GM21786 (cell line): ENCODE measurements around the gene NEGR1.

ENCODE experiments used
- ATAC-seq: cut with Tn5 transposase; IDR thresholded peaks from one replicate; pipeline ENCODE4 v1.9.1; 2021; ENCODE audit not compliant: unreplicated experiment

NEGR1 gene

GRCh38 chr1:72235062-72235461, 47.3 kb downstream of the NEGR1 start:
- no peak for ATAC-seq

- no peak for ATAC-seq
Measured at GRCh38 chr1:72230746-72231145, 51.6 kb downstream of the NEGR1 start.

DNA sequence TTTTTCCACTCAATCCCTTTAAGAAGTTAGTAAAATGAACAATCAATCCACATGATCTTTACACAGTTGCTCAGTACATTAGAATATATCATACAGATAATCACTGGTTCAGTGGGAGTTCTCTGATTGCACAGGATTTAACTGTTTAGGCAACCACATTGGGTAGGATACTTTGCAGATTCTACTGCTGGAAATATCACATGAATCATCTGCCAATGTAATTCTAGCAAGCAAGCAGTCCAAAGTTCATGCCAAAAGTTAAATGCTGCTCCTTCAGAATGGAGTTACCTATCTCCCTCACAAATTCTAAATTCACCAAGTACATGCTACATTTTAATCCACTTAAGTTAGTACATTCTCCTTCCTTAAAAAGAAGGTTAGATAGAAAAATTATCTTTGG, 52.4 kb downstream of the NEGR1 start:
- no peak for ATAC-seq

GRCh38 chr1:72227667-72228066, 54.7 kb downstream of the NEGR1 start:
- no peak for ATAC-seq

DNA sequence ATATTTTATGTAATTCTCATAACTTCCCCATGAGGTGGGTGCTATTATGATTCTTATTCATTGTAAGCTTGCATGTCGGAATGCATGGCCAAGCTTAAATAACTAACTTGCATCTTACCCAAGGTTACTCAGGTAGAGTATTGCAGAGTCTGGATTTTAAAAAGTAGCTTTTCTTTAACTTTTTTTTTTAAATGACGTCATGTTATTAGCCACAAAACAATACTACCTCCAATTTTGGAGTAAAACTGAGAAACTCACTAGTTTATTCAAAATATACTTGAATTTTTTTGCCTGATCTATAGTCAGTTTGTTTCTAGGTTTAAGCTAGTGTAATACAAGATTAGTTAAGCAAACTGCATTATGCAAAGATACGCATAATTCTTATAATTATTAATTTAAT, 57.8 kb downstream of the NEGR1 start:
- ATAC-seq = no peak

DNA sequence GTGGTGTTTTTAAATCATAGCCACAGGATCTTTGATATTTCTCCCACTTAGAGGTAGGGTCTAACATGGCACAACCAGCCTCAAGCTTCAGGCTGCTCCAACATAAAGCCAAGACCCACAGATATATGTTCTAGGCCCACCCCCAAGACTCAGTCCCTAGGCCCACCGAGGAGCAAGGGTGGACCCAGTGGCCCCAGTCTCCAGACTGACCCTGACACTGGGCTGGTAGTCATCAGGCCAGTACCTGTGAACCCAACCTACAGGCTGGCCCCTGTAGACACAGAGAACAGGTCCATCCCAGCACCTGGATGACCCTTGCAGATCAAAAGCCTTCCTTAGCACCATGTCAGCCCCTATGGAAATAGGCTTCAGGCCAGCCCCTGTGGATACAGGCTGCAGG, 60.5 kb downstream of the NEGR1 start:
- no peak for ATAC-seq

DNA sequence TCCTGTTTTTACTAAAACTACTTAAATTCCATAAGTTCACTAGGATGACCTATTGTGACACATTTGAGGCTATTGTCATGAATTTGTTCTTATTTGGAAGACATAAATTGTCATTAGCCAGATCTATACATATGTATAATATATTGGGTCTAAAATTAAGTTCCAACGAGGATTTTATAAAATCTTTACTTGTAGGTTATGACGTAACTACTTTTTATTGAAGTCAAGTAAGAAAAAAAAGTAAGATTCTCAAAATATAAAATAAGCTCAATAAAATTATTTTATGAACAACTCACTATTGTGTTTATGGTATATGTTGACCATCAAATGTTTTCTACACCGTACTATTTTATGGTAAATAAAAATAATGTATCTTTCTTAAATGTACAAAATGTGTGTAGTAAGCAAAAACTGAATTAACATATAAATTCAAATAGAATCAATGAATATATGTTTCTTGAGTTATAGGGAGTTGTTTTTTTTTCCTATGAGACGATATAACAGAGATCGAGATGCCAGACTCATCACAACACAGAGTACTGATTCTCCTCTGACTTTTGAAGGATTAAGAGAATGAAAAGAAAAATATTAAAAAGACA, 64.1 kb downstream of the NEGR1 start:
- ATAC-seq = no peak

DNA sequence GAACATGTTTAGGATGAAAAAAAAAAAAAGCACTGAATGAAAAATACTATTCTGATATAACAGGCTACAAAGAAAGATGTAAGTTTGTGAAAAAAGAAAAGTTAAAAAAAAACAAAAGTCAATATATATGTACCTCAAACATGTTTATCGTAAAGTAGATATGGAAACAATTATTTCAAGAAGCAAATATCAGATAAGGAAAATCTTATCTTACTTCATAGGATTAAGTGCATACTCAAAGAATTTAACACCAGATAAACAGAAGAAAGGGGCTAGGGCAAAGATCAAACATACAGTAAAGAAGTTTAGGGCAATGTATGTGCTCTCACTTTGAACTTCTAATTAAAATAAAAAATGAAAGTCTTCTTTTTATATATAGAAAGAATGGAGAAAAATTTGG, 75.3 kb downstream of the NEGR1 start:
- ATAC-seq = no peak

GRCh38 chr1:72202761-72203160, 79.6 kb downstream of the NEGR1 start:
- no peak for ATAC-seq

- no peak for ATAC-seq
Measured at GRCh38 chr1:72197786-72198185, 84.6 kb downstream of the NEGR1 start.

DNA sequence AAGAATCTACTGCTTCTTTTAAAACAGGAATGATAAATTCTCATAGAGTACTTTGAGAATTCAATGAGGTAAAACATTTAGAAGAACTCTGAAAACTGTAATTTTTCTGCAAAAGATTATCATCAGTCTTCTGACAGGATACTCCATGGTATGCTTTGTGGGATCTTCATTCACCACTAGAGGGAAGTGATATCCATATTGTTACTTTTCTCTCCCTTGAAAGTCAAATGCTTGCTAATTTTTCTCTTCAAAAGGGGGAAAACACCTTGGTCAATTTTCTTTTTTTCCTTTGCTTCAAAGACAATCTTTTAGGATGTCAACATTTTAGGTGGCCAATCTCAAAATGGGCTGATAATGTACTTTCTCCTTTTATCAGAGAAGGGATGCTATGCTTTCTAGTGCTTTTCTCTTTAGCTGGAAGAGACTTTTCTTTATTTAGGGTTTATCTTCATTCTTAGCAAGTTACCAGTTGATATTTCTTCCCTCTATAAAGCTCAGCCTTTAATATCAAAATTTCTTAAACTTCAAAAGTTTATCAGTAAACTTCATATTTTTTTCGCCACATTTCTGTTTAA, 95.5 kb downstream of the NEGR1 start:
- ATAC-seq = no peak

DNA sequence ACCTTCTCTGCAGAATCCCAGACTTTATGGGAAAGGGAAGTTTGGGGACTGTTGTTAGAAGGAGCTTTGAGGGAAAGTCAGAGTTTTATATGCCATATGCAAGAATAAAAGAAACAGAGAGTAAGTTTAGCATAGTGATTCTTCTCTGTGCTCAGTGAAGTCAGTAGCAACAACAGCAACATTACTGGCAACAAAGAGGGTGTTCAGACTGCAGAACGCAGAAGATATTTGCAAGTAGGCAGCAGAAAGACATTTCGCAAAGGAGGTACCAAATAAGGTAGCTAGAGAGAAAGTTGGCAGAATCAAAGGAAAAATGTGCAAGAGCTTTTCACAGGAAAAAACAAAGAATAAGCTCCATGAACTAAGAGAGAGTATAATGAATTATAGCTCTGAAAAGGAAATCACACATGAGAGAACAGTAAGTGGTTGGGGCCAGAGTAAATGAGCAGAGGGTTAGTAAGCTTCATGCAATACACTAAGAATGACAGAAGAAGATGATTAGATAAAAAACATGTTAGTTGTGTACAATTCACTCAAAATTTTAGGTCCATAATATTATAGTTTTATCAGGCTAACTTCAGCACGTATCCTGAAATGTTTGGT, 98.1 kb downstream of the NEGR1 start:
- no peak for ATAC-seq

GRCh38 chr1:72182859-72183258, 99.5 kb downstream of the NEGR1 start:
- ATAC-seq = no peak

GRCh38 chr1:72178266-72178665, 104.1 kb downstream of the NEGR1 start:
- no peak for ATAC-seq

GRCh38 chr1:72177711-72178110, 104.6 kb downstream of the NEGR1 start:
- no peak for ATAC-seq

DNA sequence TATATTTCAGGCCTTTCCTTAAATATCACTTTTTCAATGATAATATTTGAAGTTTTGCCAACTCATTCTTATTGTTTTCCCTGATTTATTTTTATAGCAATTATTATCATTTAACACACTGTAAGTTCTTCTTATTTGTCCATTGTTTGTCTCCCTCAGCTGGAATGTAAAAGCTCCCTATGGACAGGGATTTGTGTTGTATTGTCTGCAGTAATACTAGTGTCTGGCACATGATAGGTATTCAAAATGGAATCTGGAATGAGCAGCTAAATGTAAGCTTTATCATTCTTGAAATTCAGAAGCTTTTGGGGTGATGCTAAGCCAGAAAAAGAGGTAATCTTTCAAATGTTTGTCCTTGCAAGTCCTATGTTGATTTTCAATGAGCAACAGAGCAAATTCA, 112.1 kb downstream of the NEGR1 start:
- ATAC-seq = no peak

GRCh38 chr1:72166426-72166825, 115.9 kb downstream of the NEGR1 start:
- ATAC-seq = no peak

DNA sequence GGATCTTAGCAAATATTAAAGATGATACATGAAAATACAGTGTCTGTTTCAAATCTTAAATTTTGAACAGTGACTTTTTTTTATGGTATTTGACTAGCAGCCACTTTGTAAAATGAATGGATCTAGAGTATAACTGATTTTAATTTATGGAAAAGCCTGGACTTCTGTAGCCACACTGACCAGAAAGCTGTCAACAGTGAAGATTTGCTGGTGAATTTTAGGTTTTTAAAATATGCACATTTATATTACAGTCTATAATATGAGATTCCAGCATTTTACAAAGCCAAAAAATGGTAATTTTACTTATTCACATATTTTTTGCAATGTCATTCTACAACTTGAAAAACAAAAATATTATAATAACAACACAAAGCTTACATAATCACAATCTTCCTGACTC, 131.8 kb downstream of the NEGR1 start:
- ATAC-seq = no peak

- ATAC-seq = no peak
Measured at GRCh38 chr1:72141875-72142274, 140.5 kb downstream of the NEGR1 start.

DNA sequence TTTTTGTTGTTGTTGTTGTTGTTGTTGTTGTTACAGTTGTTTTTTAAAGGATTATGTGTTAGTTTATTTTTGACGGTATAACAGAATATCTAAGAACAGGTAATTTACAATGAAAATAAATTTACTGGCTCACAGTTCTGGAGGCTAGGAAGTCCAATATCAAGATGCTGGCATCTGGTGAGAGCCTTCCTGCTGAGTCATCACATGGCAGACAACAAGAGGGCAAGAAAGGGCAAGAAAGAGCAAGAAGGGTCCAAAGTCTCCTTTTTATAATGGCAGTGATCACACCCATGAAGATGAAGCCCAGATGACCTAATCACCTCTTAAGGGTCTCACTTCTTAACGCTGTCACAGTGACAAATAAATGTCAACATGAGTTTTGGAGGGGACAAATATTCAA, 142.1 kb downstream of the NEGR1 start:
- no peak for ATAC-seq

GRCh38 chr1:72137656-72138055, 144.7 kb downstream of the NEGR1 start:
- ATAC-seq = no peak

DNA sequence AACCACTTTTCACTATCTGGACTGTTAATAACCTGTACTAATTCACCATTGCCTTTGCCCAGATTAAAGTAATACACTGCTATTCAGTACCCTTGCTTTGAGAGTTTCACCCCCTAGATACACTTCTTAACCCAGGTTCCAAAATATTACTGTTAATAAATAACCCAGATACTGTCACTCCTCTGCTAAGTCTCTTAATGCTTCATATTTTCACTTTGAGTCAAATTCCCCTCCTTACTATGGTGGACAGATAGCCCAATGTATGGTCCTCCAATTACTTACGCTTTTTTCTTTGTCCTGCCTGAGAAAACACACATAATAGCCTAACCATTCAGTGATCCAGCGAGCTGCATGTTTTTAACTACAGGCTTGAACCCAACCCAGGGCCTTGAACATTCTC, 152.5 kb downstream of the NEGR1 start:
- no peak for ATAC-seq
